ENCODE data around the gene TTF1. TPM values are rescaled to one million over a fixed set of nuclear protein-coding genes. Genes with fewer than 3 reads are reported as not detected.

Gene TTF1
- total RNA-seq, 1 donor = 13.7 TPM

Other genes starting within 250 kb of the TTF1 start
- gene NTNG2, start 244.8 kb downstream of the TTF1 start, total RNA-seq = 1.3 TPM
- gene SETX, start 51.9 kb downstream of the TTF1 start, total RNA-seq = 82.3 TPM
- gene CFAP77, start 3.4 kb upstream of the TTF1 start, total RNA-seq = not detected
- gene BARHL1, start 175.8 kb upstream of the TTF1 start, total RNA-seq = not detected